ENCODE results near the gene SCN2B. TPM values are rescaled to one million over a fixed set of nuclear protein-coding genes. Genes with fewer than 3 reads are reported as not detected.

SCN2B gene
- total and polyA plus RNA-seq, 2 of the 13 experiments (the other 11 are each of a cell fraction or from before 2014, with no cell fraction given) = 0.01 to 0.02 TPM

GRCh38 chr11:118145285-118146227 lies 30.9 kb downstream of the SCN2B start (continued):
- TF ChIP-seq ZNF687 (CRISPR knock-in tag; IDR thresholded peaks at IDR 0.05) (peak; percentile 77), CTCF (CRISPR knock-in tag; IDR thresholded peaks at IDR 0.05) (peak; percentile 98), HOXA5 (CRISPR knock-in tag; IDR thresholded peaks at IDR 0.05) (no peak), POGZ (CRISPR knock-in tag; IDR thresholded peaks at IDR 0.05) (0 out of 2 replicates have a peak, but pooled peaks have one; percentile 59), ZNF605 (CRISPR knock-in tag; IDR thresholded peaks at IDR 0.05) (0 out of 2 replicates have a peak, but pooled peaks have one; percentile 48), ZNF619 (CRISPR knock-in tag; IDR thresholded peaks at IDR 0.05) (peak; percentile 94), RNF2 (conservative IDR thresholded peaks at IDR 0.05; ENCODE audit: low read depth) (peak; percentile 50; the same call in 1 of the 2 replicates), PLSCR1 (CRISPR knock-in tag; IDR thresholded peaks at IDR 0.05; ENCODE audit: borderline replicate concordance) (no peak), SALL1 (CRISPR knock-in tag; IDR thresholded peaks at IDR 0.05) (peak; percentile 59), SP2 (CRISPR knock-in tag; IDR thresholded peaks at IDR 0.05) (peak; percentile 35; the same call in 1 of the 2 replicates), ZFP41 (CRISPR knock-in tag; IDR thresholded peaks at IDR 0.05; ENCODE audit: borderline replicate concordance) (no peak), MTERF4 (CRISPR knock-in tag; IDR thresholded peaks at IDR 0.05) (no peak; the same call in none of the 2 replicates), PHF21A (CRISPR knock-in tag; IDR thresholded peaks at IDR 0.05) (no peak; the same call in none of the 2 replicates), GABPB1 (CRISPR knock-in tag; IDR thresholded peaks at IDR 0.05) (peak; percentile 55), SOX6 (IDR thresholded peaks at IDR 0.05) (no peak), SOX6 (CRISPR knock-in tag; IDR thresholded peaks at IDR 0.05) (peak; percentile 65), FOXK1 (CRISPR knock-in tag; IDR thresholded peaks at IDR 0.05; ENCODE audit: borderline replicate concordance, low read depth) (peak; percentile 80; the same call in 1 of the 2 replicates), BCL6 (CRISPR knock-in tag; IDR thresholded peaks at IDR 0.05) (peak; percentile 17; the same call in 1 of the 2 replicates), ZNF777 (CRISPR knock-in tag; IDR thresholded peaks at IDR 0.05) (peak; percentile 90), CREM (IDR thresholded peaks at IDR 0.05) (no peak), CREM (CRISPR knock-in tag; IDR thresholded peaks at IDR 0.05) (no peak), ZNF10 (CRISPR knock-in tag; IDR thresholded peaks at IDR 0.05; ENCODE audit: borderline replicate concordance, low read depth) (no peak)
